Psoas muscle (tissue), 8 donors: Measurements from ENCODE around the gene MYCL. TPM values are rescaled to one million over a fixed set of nuclear protein-coding genes. Genes with fewer than 3 reads are reported as not detected.
A peak's percentile ranks its signal among the peaks of the same experiment; 100 is the strongest.

Experiments used
- ATAC-seq, 4 donors: fragments of 200-7000 bp; cut with Tn5 transposase; one replicate each; pipeline ENCODE4 v1.9.1; 2020; ENCODE audit warnings: moderate library complexity in 3 of 4, mild to moderate bottlenecking in 2 of 4
- DNase-seq, 2 donors: peaks; one replicate each; pipeline ENCODE4 v3.0.0-alpha.2; 2020
- H3K27ac ChIP-seq: fragments of 200-600 bp; one replicate; pipeline ENCODE4 v1.8.0; 2022
- H3K27me3 ChIP-seq, 3 donors: fragments of 200-600 bp in 1 of 3; one replicate each; pipeline versions ENCODE4 v1.6.1 to v1.8.0; 2013 to 2022; ENCODE audit warnings: low read length in 2 of 3, mild to moderate bottlenecking in 2 of 3, moderate library complexity in 1 of 3; ENCODE audit not compliant: insufficient read depth in 3 of 3
- H3K36me3 ChIP-seq, 2 donors: fragments of 200-600 bp in 1 of 2; one replicate each; pipeline versions ENCODE4 v1.6.1 to v1.8.0; 2013 to 2022; ENCODE audit warnings: low read depth in 1 of 2, mild to moderate bottlenecking in 1 of 2, moderate library complexity in 1 of 2; ENCODE audit not compliant: insufficient read depth in 1 of 2
- H3K4me1 ChIP-seq: fragments of 200-600 bp; one replicate; pipeline ENCODE4 v1.8.0; 2022
- H3K4me3 ChIP-seq: fragments of 200-600 bp; one replicate; pipeline ENCODE4 v1.8.0; 2022; ENCODE audit warnings: mild to moderate bottlenecking
- H3K9me3 ChIP-seq: fragments of 200-600 bp; one replicate; pipeline ENCODE4 v1.8.0; 2022
- WGBS, 3 donors: extraction: QIAGEN DNeasy Blood & Tissue Kit; methylation state at CpG; one replicate each; pipeline versions ENCODE4 v1.1.6 to v1.1.7; 2013; 5-methylcytosine and 5-hydroxymethylcytosine counted together
- intact Hi-C, 2 donors: fragments of 100-400 bp; cut with DNase I; formaldehyde crosslinking; loops; one replicate each; pipeline versions ENCODE4 v1.11.0 to v1.14.2; 2022
- polyA plus RNA-seq, 3 donors: library from polyadenylated mRNA; stranded (reverse); fragments of 200-250 nt; gene quantifications; one replicate each; pipeline ENCODE4 v1.2.3, GENCODE V29; 2013
- total RNA-seq, 4 donors: library from RNA; stranded (reverse); fragmentation: NEBNext Ultra II Directional in 2 of 4; extraction: Animal tissue kit (Norgen Biotek cat#: 25700) in 2 of 4; gene quantifications; one replicate each; pipeline versions ENCODE4 v1.2.1 to v1.2.4, GENCODE V29; 2021 to 2023
- TF ChIP-seq, protein P1 (sequence below): fragments of 200-600 bp; IDR thresholded peaks from one replicate; pipeline ENCODE4 v1.8.0; 2022; ENCODE audit warnings: antibody characterized with exemption
- donor health status: healthy with polysubstance abuse.
- donor health status: DM: no; HTN: no; CAD: no; lungs with moderate emphysema.
- donor health status: Bipolar disorder and iron deficiency.
- donor health status: healthy.
- donor health status: DM: yes; HTN: yes; CAD: no.
- donor health status: DM: no; HTN: no; CAD: no.
- donor health status: DM: no; HTN: no; CAD: no.
- donor health status: DM: yes; HTN: yes; CAD: no.

MYCL gene
- total and polyA plus RNA-seq, 7 donors = 0.10 to 1.7 (median 0.20) TPM

DNA sequence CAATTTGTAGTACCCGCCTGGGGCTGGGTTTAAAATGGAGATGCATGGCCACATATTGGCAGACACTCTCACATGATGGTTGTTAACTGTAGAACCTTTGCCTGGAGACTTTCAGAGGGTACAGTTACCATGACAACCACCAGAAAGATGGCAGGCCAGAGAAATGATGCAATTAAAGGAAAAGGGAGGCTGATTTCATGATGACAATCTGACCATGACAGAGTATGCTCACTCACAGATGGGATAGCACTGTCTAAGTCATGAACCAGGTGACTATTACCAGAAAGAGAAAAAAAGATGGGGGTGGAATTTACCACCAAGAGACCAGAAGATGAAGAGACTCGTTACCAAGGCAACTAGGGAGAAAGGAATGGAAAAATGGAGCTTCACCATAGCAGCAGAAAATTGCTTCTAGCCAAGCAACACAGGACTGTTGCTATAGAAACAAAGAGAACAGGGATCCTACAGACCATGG is 14.9 kb downstream of the MYCL start:
- H3K27me3 ChIP-seq = peaks cover 0 to 4% (median 2%) of the 10 kb centered on the region in 3 donors
- peaks cover 8% of the 10 kb centered on the region for H3K4me1 ChIP-seq
- H3K9me3 ChIP-seq = no peaks in the 10 kb centered on the region
- TF ChIP-seq, protein P1, sequence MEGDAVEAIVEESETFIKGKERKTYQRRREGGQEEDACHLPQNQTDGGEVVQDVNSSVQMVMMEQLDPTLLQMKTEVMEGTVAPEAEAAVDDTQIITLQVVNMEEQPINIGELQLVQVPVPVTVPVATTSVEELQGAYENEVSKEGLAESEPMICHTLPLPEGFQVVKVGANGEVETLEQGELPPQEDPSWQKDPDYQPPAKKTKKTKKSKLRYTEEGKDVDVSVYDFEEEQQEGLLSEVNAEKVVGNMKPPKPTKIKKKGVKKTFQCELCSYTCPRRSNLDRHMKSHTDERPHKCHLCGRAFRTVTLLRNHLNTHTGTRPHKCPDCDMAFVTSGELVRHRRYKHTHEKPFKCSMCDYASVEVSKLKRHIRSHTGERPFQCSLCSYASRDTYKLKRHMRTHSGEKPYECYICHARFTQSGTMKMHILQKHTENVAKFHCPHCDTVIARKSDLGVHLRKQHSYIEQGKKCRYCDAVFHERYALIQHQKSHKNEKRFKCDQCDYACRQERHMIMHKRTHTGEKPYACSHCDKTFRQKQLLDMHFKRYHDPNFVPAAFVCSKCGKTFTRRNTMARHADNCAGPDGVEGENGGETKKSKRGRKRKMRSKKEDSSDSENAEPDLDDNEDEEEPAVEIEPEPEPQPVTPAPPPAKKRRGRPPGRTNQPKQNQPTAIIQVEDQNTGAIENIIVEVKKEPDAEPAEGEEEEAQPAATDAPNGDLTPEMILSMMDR = no peak
- ATAC-seq = no peak
- H3K36me3 ChIP-seq = no peaks in the 10 kb centered on the region
- no peak overlapping the region for H3K27ac ChIP-seq
- H3K4me3 ChIP-seq = no peak overlapping the region
- intact Hi-C loops = no loop called here
- 65 to 90% (median 85%) methylated on average over 2 of the region's 2 CpGs for WGBS, 3 donors
- DNase-seq = no peak

DNA sequence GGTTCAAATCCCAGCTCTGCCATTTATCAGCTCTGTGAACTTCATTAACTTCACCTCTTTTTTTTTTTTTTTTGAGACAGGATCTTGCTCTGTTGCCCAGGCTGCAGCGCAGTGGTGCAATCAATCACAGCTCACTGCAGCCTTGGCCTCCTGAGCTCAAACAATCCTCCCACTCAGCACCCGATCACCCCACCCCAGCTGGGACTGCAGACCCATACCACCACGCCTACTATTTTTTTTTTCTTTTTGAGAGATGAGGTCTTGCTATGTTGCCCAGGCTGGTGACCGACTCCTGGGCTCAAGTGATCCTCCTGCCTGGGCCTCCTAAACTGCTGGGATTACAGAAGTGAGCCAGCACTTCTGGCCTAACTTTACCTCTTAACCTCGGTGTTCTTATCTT is 16.2 kb downstream of the MYCL start:
- Histone ChIP-seq H3K27ac (no peak overlapping the region), H3K36me3 (no peaks in the 10 kb centered on the region), H3K27me3 (peaks cover 0 to 4% (median 2%) of the 10 kb centered on the region in 3 donors), H3K4me3 (no peak overlapping the region), H3K9me3 (no peaks in the 10 kb centered on the region), H3K4me1 (peaks cover 21% of the 10 kb centered on the region)
- DNase-seq (no peak), ATAC-seq (no peak)
- TF ChIP-seq, protein P1 = no peak
- intact Hi-C loops = no loop called here
- 89 to 91% (median 91%) methylated on average over 5 of the region's 5 CpGs for WGBS, 3 donors

DNA sequence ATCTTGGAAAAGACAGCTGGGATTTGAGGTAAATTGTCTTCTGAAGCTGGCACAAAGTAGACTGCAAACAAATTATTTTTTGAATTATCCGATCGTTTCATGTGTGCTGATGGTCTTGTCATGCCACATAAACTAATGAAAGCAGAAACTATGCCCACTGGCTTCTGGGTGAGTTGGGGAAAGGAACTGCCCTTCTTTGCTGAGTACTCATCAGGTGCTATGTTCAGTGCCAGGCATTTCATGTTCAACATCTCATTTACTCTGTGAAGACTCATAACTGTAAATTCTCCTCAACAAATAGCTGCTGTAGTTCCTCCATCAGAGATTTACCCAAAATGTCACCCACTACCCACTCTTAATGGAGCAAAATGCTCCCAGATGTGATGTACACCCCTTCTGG is 19.6 kb downstream of the MYCL start:
- Histone ChIP-seq H3K4me1 (peaks cover 49% of the 10 kb centered on the region), H3K9me3 (no peaks in the 10 kb centered on the region), H3K27ac (peak overlapping the region; percentile 24), H3K4me3 (peak overlapping the region; percentile 75), H3K36me3 (no peaks in the 10 kb centered on the region), H3K27me3 (no peaks in the 10 kb centered on the region)
- intact Hi-C loops = no loop called here
- TF ChIP-seq, protein P1 = no peak
- no peak for ATAC-seq
- no peak for DNase-seq
- 40 to 70% (median 41%) methylated on average over 2 of the region's 2 CpGs for WGBS, 3 donors

DNA sequence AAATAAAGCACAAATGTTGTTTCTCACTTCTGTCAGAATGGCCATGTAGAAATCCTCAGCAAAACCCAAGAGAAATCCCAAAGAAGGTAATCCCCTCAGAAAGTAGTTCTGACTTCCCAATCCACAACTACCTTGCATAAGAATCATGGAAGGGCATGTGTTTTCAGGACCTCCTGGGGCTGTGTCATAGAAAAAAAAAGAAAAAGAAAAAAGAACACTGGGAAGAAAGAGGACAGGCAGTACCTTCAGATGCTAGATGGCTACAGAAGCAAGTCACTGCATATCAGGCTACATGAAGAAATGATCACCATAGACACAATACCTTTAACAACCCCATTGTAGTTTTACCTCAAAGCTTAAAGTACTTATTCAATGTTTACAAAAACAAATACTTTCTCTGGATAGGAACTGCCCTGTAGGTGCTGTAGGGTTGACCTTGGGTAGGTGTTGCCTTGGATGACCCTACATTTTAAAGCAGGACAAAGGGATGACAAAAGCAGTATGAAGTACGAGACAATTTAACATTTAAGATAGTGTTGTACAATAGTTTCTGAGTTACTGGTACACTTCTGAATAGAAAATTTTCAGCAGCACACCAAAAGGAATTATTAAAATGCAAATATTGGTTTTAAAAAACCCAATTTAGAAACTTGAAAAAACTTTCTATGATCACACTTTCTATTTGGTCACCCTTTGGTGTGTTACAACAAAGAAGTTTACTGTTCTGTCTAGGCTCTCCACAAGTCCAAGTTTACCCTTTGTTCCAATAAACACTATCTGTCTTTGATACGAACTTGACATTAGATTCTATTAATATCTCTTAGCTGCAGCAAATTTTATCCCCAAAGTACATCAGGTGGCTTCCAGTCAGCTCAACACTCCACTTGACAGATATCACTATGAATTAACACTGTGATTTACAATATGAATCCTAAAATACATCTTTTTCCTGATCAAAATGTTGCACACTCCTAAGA is 23.4 kb downstream of the MYCL start:
- TF ChIP-seq, protein P1 = no peak
- H3K27me3 ChIP-seq = no peaks in the 10 kb centered on the region
- DNase-seq = no peak
- no peak overlapping the region for H3K4me3 ChIP-seq
- H3K27ac ChIP-seq = peak overlapping the region; percentile 20
- intact Hi-C loops = loop anchor here in 1 of 2 donors (5.0 kb wide), 1 partner anchor 36 kb away; no protein-coding TSS in a partner anchor
- ATAC-seq = peak in 1 of 4 donors; percentile 51
- no peaks in the 10 kb centered on the region for H3K9me3 ChIP-seq
- peaks cover 0 to 5% of the 10 kb centered on the region in 2 donors for H3K36me3 ChIP-seq
- peaks cover 49% of the 10 kb centered on the region for H3K4me1 ChIP-seq
- WGBS, 3 donors = 43 to 54% (median 43%) methylated on average over 2 of the region's 2 CpGs
